BE2C (cell line): Measurements from ENCODE around the gene EBF4.
"Not testable (repeated sequence)": the region's sequence is repeated elsewhere in the genome, so short reads cannot be mapped to it uniquely, and the experiment has no call there.

ENCODE experiments used
- DNase-seq: peaks from one replicate; pipeline ENCODE4 v3.0.0-alpha.2; 2020
- H3K27me3 ChIP-seq: fragments of 250-450 bp; sonication (Bioruptor Pico); 2 replicates; pipeline ENCODE4 v1.5.1; 2020; ENCODE audit warnings: mild to moderate bottlenecking
- H3K36me3 ChIP-seq: fragments of 250-450 bp; sonication (Bioruptor Pico); 2 replicates; pipeline ENCODE4 v1.5.1; 2020; ENCODE audit warnings: mild to moderate bottlenecking
- H3K4me1 ChIP-seq: fragments of 250-450 bp; sonication (Bioruptor Pico); 2 replicates; pipeline ENCODE4 v1.5.1; 2020
- H3K4me3 ChIP-seq: 2 replicates; pipeline ENCODE4 v1.5.1; 2011; ENCODE audit warnings: low read depth, low read length
- H3K9me3 ChIP-seq: fragments of 250-450 bp; sonication (Bioruptor Pico); 2 replicates; pipeline ENCODE4 v1.5.1; 2020
- TF ChIP-seq, protein P1 (sequence below): IDR thresholded peaks from 2 replicates; pipeline ENCODE4 v1.5.1; 2012; ENCODE audit warnings: mild to moderate bottlenecking, low read depth, low read length

The EBF4 gene

DNA sequence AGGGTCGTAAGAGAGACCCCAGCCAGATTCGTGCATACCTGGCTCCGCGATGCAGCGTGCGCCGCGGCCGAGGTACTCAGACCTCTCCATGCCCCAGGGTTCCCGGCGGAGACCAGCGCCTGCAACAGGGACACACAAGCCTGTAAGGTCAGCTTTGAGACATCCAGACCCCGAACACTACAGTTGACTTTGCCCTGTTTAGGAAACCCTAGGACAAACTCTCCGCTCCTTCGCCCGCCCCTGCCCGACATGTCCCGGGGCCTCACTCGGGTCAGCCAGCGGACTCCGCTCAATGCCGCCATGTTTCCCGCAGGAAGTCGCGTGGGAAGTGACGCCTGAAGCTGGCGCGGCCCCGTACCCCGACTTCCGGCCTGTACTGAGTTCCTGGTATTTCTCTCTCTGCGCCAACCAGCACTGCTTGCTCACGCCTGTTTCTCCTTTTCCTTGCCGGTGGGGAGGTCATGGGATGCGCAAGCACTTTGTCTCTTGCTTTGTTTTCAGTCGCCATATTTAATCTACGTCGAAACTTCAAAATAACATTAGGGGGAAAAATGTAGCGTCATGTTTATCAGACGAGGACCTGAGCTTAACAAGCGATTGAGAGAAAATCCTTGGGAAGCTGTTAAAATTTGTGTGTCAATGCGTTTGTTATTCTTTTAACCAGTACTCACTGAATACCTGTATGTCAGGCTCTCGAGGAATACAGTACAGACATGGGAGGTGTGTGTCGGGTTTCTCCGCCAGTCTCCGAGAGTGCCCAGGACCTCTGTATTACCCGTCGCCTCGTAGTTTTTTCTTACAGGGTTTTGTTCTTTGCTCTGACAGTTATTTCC, 28.5 kb upstream of the EBF4 start, which contains the start of gene IDH3B:
Gene IDH3B, minus strand, starts transcription at position 330 of the 833 bp plus-strand sequence. Its CDS starts 28 bp downstream, at position 302.
- Histone ChIP-seq H3K4me3 (peak within 1 kb of the TSS; percentile 85), H3K27me3 (no peaks in the 10 kb centered on the region), H3K4me1 (no peaks in the 10 kb centered on the region), H3K36me3 (no peaks in the 10 kb centered on the region; the same call in 1 of the 2 replicates), H3K9me3 (no peaks in the 10 kb centered on the region)
- TF ChIP-seq, protein P1, sequence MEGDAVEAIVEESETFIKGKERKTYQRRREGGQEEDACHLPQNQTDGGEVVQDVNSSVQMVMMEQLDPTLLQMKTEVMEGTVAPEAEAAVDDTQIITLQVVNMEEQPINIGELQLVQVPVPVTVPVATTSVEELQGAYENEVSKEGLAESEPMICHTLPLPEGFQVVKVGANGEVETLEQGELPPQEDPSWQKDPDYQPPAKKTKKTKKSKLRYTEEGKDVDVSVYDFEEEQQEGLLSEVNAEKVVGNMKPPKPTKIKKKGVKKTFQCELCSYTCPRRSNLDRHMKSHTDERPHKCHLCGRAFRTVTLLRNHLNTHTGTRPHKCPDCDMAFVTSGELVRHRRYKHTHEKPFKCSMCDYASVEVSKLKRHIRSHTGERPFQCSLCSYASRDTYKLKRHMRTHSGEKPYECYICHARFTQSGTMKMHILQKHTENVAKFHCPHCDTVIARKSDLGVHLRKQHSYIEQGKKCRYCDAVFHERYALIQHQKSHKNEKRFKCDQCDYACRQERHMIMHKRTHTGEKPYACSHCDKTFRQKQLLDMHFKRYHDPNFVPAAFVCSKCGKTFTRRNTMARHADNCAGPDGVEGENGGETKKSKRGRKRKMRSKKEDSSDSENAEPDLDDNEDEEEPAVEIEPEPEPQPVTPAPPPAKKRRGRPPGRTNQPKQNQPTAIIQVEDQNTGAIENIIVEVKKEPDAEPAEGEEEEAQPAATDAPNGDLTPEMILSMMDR: no peak
- DNase-seq: peak; percentile 81

DNA sequence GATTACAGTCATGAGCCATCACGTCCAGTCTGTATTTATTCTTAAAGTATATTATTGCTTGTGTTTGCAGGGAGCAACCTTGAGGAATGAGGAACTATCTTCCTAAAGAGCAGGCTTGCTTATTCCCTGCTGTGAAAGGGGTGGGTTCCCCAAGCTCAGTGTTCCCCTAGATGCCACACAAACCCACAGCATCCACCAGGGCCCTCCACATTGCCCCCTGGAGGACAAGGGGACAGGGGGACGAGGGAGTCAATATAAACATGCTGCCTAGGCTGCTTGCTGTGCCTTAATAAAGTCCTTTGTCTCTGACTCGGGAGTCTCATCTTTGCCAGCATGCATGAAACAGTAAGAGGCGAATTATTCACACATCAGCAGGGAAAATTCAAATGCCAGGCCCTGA, 20.6 kb upstream of the EBF4 start:
- TF ChIP-seq, protein P1: 0 out of 2 replicates have a peak, but pooled peaks have one; percentile 21
- no peaks in the 10 kb centered on the region for H3K27me3 ChIP-seq
- no peak overlapping the region for H3K4me3 ChIP-seq
- DNase-seq: no peak
- H3K4me1 ChIP-seq: no peaks in the 10 kb centered on the region
- H3K9me3 ChIP-seq: no peaks in the 10 kb centered on the region
- H3K36me3 ChIP-seq: no peaks in the 10 kb centered on the region

DNA sequence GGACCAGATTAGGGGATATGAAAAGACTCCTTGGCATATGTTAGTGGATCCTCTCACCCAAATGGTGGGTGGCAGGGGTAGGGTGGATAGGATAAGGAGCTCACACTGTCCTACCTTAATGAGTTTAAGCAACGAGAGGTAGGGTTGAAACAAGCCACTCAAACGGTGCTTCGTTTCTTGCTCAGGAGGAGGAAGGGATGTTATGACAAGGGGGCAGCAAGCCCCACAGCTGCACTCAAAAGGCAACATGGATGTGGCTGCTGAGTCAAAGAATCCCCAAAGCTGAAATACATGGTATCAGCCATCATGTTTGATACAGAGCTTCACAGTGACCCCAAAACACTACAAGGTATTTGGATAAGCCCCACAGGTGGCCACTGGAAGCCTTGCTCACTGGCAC, 20.1 kb upstream of the EBF4 start:
- no peaks in the 10 kb centered on the region for H3K9me3 ChIP-seq
- H3K4me3 ChIP-seq: no peak overlapping the region
- H3K27me3 ChIP-seq: no peaks in the 10 kb centered on the region
- no peak for DNase-seq
- H3K4me1 ChIP-seq: no peaks in the 10 kb centered on the region
- no peaks in the 10 kb centered on the region for H3K36me3 ChIP-seq
- TF ChIP-seq, protein P1: no peak

DNA sequence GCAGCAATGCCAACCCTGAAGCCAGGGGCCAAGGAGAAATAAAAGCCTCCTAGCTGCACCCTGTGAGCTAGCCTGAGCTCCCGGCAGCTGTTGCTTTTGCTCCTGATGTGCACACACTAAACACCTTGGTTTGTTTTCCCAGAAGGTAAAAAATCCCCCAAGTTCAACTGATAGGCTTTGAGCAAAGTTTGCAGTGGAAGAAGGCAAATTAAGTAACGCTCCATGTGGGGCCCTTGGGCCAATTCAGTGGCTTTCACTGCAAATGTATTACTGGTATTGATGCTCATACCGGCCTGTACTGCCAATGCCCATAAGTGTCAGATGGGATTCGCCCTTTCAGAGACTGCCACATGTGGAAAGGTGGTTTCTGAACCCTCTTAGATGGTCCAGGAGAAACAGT, 19.1 kb upstream of the EBF4 start:
- DNase-seq: no peak
- no peaks in the 10 kb centered on the region for H3K27me3 ChIP-seq
- no peaks in the 10 kb centered on the region for H3K36me3 ChIP-seq
- no peaks in the 10 kb centered on the region for H3K9me3 ChIP-seq
- no peak overlapping the region for H3K4me3 ChIP-seq
- H3K4me1 ChIP-seq: no peaks in the 10 kb centered on the region
- TF ChIP-seq, protein P1: no peak

DNA sequence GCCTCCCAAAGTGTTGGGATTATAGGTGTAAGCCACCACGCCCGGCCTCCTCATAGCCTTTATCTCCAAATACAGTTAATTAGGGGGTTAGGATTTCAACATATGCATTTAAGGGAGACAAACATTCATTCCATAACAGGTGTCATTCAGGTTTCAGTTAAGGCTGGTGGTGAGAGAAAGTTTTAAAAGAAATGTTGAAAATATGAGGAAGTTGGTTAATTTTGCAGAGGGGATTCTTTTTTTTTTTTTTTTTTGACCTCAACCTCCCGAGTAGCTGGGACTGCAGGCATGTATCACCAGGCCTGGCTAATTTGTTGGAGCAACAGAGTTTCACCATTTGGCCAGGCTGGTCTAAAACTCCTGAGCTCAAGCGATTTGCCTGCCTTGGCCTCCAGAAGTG, 12.5 kb upstream of the EBF4 start:
- TF ChIP-seq, protein P1: no peak
- DNase-seq: no peak
- H3K27me3 ChIP-seq: no peaks in the 10 kb centered on the region

DNA sequence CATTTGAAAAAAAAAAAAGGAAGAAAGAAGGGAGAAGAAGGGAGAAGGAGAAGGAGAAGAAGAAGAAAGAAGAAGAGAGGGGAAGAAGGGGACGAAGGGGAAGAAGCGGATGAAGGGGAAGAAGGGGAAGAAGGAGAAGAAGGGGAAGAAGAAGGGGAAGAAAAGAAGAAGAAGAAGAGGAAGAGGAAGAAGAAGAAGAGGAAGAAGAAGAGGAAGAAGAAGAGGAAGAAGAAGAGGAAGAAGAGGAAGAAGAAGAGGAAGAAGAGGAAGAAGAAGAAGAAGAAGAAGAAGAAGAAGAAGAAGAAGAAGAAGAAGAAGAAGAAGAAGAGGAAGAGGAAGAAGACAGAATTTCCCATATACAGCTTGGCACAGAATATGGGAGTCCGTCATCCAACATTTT, 10.5 kb upstream of the EBF4 start:
- not testable (repeated sequence) for H3K27me3 ChIP-seq, H3K4me3 ChIP-seq, H3K36me3 ChIP-seq, H3K9me3 ChIP-seq, DNase-seq, H3K4me1 ChIP-seq

More for the DNA sequence above, 12.5 kb upstream of the EBF4 start:
- H3K4me3 ChIP-seq: no peak overlapping the region
- no peaks in the 10 kb centered on the region for H3K4me1 ChIP-seq
- no peaks in the 10 kb centered on the region for H3K9me3 ChIP-seq
- H3K36me3 ChIP-seq: no peaks in the 10 kb centered on the region

DNA sequence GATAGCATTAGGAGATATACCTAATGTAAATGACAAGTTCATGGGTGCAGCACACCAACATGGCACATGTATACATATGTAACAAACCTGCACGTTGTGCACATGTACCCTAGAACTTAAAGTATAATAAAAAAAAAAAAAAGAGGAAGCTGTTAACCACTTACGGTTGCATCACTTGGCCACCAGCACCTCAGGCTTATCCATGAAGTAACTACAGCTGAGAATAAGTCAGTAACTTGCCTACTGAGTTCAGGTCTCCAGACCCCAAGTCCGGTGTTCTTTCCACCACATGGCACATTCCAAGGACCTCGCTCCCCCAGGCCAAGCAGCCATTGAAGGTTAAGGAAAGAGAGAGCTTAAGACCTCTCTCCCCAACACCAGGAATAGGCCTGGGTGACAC, 7.8 kb upstream of the EBF4 start:
- H3K9me3 ChIP-seq, H3K27me3 ChIP-seq, DNase-seq, H3K4me3 ChIP-seq, H3K4me1 ChIP-seq, H3K36me3 ChIP-seq: not testable (repeated sequence)
